Breast epithelium (tissue), 4 donors: Measurements from ENCODE around the gene DRC3. TPM values are rescaled to one million over a fixed set of nuclear protein-coding genes. Genes with fewer than 3 reads are reported as not detected.

Experiments
- DNase-seq, 2 donors: peaks; one replicate each; pipeline ENCODE4 v3.0.0-alpha.2; 2019; ENCODE audit warnings: low spot score in 2 of 2
- H3K27ac ChIP-seq, 2 donors: fragments of 200-600 bp; sonication (generic) in 1 of 2; one replicate each; pipeline ENCODE4 v1.5.1; 2016 to 2019; ENCODE audit warnings: mild to moderate bottlenecking in 1 of 2
- H3K27me3 ChIP-seq, 2 donors: fragments of 200-600 bp; sonication (generic) in 1 of 2; one replicate each; pipeline versions ENCODE4 v1.5.1 to v1.6.0; 2017 to 2019; ENCODE audit warnings: control low read depth in 1 of 2, mild to moderate bottlenecking in 1 of 2
- H3K36me3 ChIP-seq: fragments of 200-600 bp; one replicate; pipeline ENCODE4 v1.5.1; 2019
- H3K4me1 ChIP-seq, 2 donors: fragments of 200-600 bp; sonication (generic); one replicate each; pipeline ENCODE4 v1.5.1; 2016 to 2019; ENCODE audit warnings: control low read depth in 1 of 2
- H3K4me3 ChIP-seq, 3 donors: fragments of 200-600 bp; sonication (generic); 1 replicate in 2 of 3; 2 replicates in 1 of 3; pipeline ENCODE4 v1.5.1; 2016 to 2019; ENCODE audit warnings: mild to moderate bottlenecking in 3 of 3, moderate library complexity in 2 of 3
- H3K9me3 ChIP-seq, 2 donors: fragments of 200-600 bp; sonication (generic) in 1 of 2; one replicate each; pipeline ENCODE4 v1.5.1; 2016 to 2019; ENCODE audit warnings: control low read depth in 1 of 2
- CTCF ChIP-seq, 3 donors: fragments of 450-650 bp; IDR thresholded peaks; one replicate each; pipeline ENCODE4 v1.5.1; 2016 to 2017; ENCODE audit warnings: antibody characterized with exemption in 3 of 3, mild to moderate bottlenecking in 3 of 3, moderate library complexity in 3 of 3
- POLR2A ChIP-seq: fragments of 450-650 bp; IDR thresholded peaks from one replicate; pipeline ENCODE4 v1.6.1; 2016; ENCODE audit warnings: antibody characterized with exemption, mild to moderate bottlenecking, moderate library complexity
- POLR2AphosphoS5 ChIP-seq, 3 donors: sonication (generic); formaldehyde crosslinking; IDR thresholded peaks; one replicate each; pipeline ENCODE4 v1.6.1; 2017; ENCODE audit warnings: antibody characterized with exemption in 3 of 3
- intact Hi-C: fragments of 100-400 bp; cut with DNase I; formaldehyde crosslinking; loops from one replicate; pipeline ENCODE4 v1.15.1; 2023; ENCODE audit warnings: low total_unique reads
- total RNA-seq, 3 donors: library from RNA; depleted of rRNA; stranded (reverse); fragments of >200 nt; gene quantifications; one replicate each; pipeline ENCODE4 v1.1.0, GENCODE V29; 2016

DRC3 gene
- total RNA-seq, 3 donors from 2014 or later = 0.96 to 18.0 (median 10.5) TPM

- Histone ChIP-seq H3K27ac (peak overlapping the region; percentile 53 to 80), H3K4me1 (no peaks in the 10 kb centered on the region), H3K4me3 (no peak overlapping the region), H3K27me3 (no peaks in the 10 kb centered on the region), H3K36me3 (no peaks in the 10 kb centered on the region), H3K9me3 (no peaks in the 10 kb centered on the region)
- no peak for TF ChIP-seq POLR2AphosphoS5 (IDR thresholded peaks at IDR 0.05)
- no peak for TF ChIP-seq CTCF (IDR thresholded peaks at IDR 0.05)
- TF ChIP-seq POLR2A = no peak
- intact Hi-C loops = no loop called here
- DNase-seq = peak in 1 of 2 donors; percentile 37
Measured at GRCh38 chr17:17983376-17983775, 10.7 kb downstream of the DRC3 start.

- no peak for TF ChIP-seq POLR2A
- TF ChIP-seq POLR2AphosphoS5 (IDR thresholded peaks at IDR 0.05) = no peak
- TF ChIP-seq CTCF (IDR thresholded peaks at IDR 0.05) = no peak
- no peak overlapping the region for H3K4me3 ChIP-seq
- H3K9me3 ChIP-seq = no peaks in the 10 kb centered on the region
- no peaks in the 10 kb centered on the region for H3K4me1 ChIP-seq
- no peaks in the 10 kb centered on the region for H3K36me3 ChIP-seq
- no peak for DNase-seq
- no peaks in the 10 kb centered on the region for H3K27me3 ChIP-seq
- H3K27ac ChIP-seq = peak overlapping the region in 1 of 2 donors; percentile 80
- intact Hi-C loops = no loop called here
Measured at GRCh38 chr17:17983776-17984175, 11.1 kb downstream of the DRC3 start.

GRCh38 chr17:17985153-17985552 is 12.5 kb downstream of the DRC3 start:
- TF ChIP-seq POLR2A (no peak), POLR2AphosphoS5 (IDR thresholded peaks at IDR 0.05) (no peak), CTCF (IDR thresholded peaks at IDR 0.05) (no peak)
- Histone ChIP-seq H3K4me1 (no peaks in the 10 kb centered on the region), H3K36me3 (no peaks in the 10 kb centered on the region), H3K9me3 (no peaks in the 10 kb centered on the region), H3K27ac (no peak overlapping the region), H3K4me3 (no peak overlapping the region), H3K27me3 (no peaks in the 10 kb centered on the region)
- no peak for DNase-seq
- intact Hi-C loops = no loop called here

GRCh38 chr17:17985555-17985954 is 12.9 kb downstream of the DRC3 start:
- H3K4me1 ChIP-seq = no peaks in the 10 kb centered on the region
- no peak for DNase-seq
- no peak for TF ChIP-seq CTCF (IDR thresholded peaks at IDR 0.05)
- TF ChIP-seq POLR2A = no peak
- TF ChIP-seq POLR2AphosphoS5 (IDR thresholded peaks at IDR 0.05) = no peak
- H3K4me3 ChIP-seq = no peak overlapping the region
- H3K36me3 ChIP-seq = no peaks in the 10 kb centered on the region
- no peak overlapping the region for H3K27ac ChIP-seq
- intact Hi-C loops = no loop called here
- H3K9me3 ChIP-seq = no peaks in the 10 kb centered on the region
- H3K27me3 ChIP-seq = no peaks in the 10 kb centered on the region

GRCh38 chr17:17987187-17987896 is 14.7 kb downstream of the DRC3 start:
- TF ChIP-seq POLR2AphosphoS5 (IDR thresholded peaks at IDR 0.05) (no peak), POLR2A (no peak), CTCF (IDR thresholded peaks at IDR 0.05) (no peak)
- Histone ChIP-seq H3K9me3 (no peaks in the 10 kb centered on the region), H3K36me3 (no peaks in the 10 kb centered on the region), H3K4me3 (no peak overlapping the region), H3K27me3 (no peaks in the 10 kb centered on the region), H3K27ac (no peak overlapping the region), H3K4me1 (no peaks in the 10 kb centered on the region)
- no peak for DNase-seq
- intact Hi-C loops = no loop called here
